NCI-H748 treated with DMSO at 0.1 percent for 48 hours (cell line): ENCODE data around the gene MRPL48.
"Not testable (repeated sequence)": the region's sequence is repeated elsewhere in the genome, so short reads cannot be mapped to it uniquely, and the experiment has no call there.

Source experiments
- DNase-seq: peaks from one replicate; lab custom pipeline; 2025; lab: John Stamatoyannopoulos, UW

Gene MRPL48

DNA sequence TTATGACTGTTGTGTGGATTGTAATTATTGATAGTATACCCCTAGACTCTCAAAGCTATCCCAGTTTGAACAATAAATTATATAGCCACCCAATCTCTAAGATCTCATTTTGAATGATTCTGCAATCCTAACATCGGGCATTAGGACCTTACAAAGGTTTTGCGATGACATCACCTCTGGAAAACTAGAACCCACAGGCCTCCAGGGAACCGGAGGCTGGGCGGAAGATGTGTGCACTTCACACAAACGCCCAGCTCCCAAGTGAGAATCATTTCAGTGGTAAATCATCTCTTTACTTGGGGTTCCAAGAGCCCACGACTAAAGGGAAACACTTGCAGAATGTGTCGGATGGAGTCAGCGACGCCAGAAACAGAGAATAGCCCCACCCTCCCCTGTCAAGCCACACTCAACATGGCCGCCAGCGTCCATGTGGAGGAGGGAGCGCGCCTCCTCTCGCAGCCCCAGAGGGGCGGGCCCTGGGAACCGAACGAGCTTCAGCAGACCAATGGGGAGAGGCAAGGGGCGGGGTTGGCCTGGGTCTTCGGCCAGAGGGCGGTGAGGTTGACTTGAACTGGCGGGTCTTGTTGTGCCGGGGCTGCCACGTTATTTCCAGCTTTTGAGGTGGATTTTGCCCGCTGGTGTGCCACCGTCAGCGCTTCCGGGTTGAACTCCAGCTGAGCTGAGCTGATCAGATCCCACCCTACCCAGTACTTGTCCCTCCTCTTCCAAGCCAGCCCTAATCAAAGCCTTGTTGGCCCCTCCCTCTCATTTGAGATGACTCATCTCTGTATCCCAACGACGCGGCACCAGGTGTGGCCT is 8.4 kb upstream of the MRPL48 start:
- peak; percentile 98 for DNase-seq

- no peak for DNase-seq
These were observed 6.4 kb upstream of the MRPL48 start for GRCh38 chr11:73781303-73781702.

GRCh38 chr11:73783483-73784020 is 4.1 kb upstream of the MRPL48 start:
- no peak for DNase-seq

DNA sequence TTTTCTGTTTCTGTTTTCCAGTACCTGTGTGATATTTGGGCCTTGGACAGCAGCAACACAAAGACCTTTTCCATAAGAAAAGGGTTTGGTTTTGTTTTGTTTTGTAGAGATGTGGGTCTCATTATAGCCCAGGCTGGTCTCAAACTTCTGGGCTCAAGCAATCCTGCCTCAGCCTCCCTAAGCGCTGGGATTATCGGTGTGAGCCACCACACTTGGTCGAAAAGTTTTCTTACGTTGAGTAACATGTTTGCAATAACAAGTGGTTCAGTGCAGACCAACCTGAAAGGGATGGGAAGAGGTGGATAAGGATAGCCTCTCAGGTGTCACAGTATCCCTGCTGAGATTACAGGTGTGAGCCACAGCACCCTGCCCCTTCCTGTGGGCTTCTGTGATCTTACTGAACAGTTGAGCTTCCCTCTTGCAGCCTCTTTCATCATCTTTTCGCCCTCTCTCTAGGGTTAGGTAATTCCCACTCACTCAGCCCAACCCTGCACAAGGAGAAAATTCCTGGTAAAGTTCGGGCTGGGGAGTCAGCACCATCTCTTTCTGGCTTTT is 3.5 kb upstream of the MRPL48 start:
- no peak for DNase-seq

DNA sequence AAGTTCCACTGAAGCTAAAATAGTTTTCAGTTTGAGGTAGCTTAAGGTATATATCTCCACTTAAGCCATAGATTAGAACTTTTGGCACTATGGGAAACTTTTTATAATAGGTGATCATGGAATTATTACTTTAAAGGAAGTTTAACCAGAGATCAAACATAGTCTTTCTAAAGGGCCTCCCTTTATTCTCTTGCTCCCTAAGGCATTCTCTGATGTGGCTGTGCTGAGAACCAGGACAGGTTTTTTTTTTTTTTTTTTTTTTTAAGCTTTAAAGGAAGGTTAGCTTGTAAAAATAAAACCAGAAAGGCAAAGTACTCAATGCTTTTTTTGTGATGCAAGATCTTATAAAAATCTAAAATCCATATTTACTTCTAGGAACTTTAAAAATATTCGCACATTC is 2.9 kb upstream of the MRPL48 start:
- no peak for DNase-seq

DNA sequence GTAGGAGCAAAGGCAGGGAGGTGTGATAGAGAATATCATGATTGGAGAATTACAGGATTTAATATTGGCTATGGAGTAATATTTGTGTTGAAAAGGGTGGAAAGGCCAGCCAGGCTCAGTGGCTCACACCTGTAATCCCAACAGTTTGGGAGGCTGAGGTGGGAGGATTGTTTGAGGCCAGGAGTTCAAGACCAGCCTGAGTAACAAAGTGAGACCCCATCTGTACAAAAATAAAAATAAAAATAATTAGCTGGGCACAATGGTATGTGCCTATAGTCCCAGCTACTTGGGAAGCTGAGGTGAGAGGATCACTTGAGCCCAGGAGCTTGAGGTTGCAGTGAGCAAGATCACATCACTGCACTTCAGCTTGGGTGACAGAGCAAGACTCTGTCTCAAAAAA is 2.2 kb upstream of the MRPL48 start:
- not testable (repeated sequence) for DNase-seq

- no peak for DNase-seq
These were observed 527 bp upstream of the MRPL48 start for GRCh38 chr11:73787051-73787642.

GRCh38 chr11:73789279-73789670 is 1.6 kb downstream of the MRPL48 start:
- no peak for DNase-seq

GRCh38 chr11:73792584-73792983 is 4.9 kb downstream of the MRPL48 start:
- DNase-seq: no peak

- no peak for DNase-seq
These were observed 8.4 kb downstream of the MRPL48 start for GRCh38 chr11:73795925-73796632.

DNA sequence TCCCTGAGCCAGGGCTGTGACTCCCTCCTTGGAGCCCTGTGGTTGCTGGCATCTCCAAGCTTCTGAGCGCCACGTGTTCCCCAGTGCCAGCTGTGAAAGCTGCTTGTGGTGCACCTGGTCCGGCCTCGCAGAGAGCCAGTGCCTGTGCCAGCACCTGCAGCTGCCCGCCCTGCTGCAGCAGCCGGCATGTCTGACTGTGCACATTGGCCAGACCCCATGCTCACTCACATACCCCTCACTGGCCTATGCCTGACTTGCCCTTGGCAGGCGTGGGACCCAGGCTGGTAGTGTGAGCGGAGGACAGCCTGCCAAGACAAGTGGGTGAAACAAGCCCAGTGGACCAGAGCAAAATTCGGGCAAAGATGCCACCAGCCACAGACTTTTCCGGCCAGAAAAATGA is 9.8 kb downstream of the MRPL48 start:
- no peak for DNase-seq

- no peak for DNase-seq
These were observed 12.7 kb downstream of the MRPL48 start for GRCh38 chr11:73800276-73800806.

- DNase-seq: no peak
These were observed 13.5 kb downstream of the MRPL48 start for GRCh38 chr11:73801136-73801535.

DNA sequence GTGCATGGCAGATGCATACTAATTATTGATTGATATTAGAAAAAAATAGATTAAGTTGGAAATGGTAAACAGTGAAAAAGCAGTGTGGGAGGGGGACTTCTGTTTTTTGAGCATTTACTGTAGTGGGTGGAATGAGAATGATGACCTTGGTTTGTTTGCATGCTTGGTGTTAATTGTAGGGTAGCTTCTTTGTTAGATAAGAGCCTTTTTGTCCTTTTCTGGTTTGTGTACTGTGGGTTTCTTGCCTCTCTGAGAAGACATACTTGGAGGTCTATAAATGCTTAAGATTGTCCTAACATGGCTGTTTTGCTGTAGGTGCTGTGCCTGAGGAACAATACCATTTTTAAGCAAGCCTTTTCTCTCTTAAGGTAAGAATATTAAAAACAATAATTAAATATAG is 17.0 kb downstream of the MRPL48 start:
- no peak for DNase-seq

DNA sequence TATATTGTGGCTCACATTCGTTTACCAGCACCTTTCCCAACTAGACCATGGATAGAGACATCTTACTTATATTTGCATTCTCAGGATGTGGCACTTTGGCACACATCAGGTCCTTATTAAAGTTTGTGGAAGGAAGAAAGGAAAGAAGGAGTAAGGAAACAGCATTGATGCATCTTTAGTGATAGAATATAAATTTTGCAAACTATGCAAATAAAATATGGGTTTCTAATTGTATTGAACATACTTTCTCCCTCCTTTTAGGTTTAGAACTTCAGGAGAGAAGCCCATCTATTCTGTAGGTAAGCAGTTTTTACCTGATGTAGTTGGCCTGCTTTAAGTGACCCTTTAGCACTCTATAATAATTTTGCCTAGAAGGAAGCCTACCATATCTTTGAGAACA is 20.4 kb downstream of the MRPL48 start:
- no peak for DNase-seq

DNA sequence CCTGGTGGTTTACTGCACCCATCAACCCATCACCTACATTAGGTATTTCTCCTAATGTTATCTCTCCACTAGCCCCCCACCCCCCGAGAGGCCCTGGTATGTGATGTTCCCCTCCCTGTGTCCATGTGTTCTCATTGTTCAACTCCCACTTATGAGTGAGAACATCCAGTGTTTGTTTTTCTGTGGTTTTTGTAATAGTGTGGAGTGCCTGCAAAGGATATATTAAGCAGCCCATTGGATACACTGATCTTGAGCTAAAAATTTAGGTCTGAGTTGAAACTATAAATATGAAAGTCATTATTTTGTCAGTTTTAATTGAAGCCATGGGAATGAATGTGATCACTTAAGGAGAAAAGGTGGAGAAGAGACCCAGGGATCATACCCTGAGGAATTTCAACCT is 23.0 kb downstream of the MRPL48 start:
- no peak for DNase-seq

GRCh38 chr11:73812234-73812633 is 24.6 kb downstream of the MRPL48 start:
- DNase-seq: no peak

GRCh38 chr11:73814812-73815211 is 27.1 kb downstream of the MRPL48 start:
- DNase-seq: no peak

DNA sequence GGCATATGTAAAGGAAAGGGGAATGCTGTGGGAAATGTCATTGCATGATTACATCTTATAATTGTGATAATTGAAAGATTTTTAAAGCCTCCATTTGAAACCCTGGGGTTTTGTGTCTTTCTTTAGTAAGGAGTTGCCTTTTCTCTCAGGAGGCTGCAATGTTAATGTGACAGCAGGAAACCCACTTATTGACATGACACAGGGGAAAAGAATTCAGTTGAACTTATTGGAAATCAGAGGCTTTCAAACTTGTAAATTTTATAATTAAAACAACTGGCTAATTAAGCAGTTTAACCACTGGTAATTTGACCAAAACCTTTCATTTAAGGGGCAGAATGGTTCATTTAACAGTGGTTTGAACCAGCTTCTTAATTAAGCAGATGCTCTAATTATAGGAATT is 31.2 kb downstream of the MRPL48 start:
- DNase-seq: peak; percentile 34

DNA sequence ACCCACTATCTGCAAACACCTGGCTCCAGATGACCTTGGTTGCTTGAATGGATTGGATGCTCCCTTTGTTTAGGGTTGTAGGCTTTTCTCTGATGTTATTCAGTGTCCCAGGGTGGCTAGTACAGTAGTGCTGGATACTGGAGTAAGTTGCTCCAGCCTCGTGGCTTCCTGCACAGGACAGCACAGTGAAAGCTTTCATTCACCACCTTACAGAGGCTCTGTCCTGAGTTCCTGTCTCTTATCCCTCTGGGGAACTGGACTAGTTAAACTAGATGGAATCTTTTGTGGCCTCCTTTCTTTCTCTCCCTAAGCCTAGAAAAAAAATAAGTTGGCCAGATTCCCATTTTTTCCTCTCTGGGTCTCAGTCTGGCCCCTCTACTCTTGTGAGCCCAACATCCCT is 42.6 kb downstream of the MRPL48 start:
- no peak for DNase-seq

DNA sequence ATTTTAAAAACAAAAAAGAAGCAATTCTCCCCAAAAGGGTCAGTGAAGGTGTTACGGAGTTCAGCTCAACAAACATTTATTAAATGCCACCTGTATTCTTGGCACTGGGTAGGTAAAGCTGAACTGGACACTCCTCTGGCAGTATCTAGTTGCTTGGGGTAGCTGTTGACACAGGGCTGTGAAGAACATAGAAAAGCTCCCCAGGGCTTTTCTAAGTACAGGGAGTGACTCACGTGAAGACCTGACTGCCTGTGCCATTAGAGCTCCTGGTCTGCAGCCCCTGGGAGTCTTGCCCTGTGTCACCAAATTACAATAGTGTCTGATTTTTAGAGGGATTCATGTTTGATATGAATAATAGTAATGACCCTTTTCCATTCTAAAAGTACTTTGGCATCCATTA is 45.4 kb downstream of the MRPL48 start:
- no peak for DNase-seq

DNA sequence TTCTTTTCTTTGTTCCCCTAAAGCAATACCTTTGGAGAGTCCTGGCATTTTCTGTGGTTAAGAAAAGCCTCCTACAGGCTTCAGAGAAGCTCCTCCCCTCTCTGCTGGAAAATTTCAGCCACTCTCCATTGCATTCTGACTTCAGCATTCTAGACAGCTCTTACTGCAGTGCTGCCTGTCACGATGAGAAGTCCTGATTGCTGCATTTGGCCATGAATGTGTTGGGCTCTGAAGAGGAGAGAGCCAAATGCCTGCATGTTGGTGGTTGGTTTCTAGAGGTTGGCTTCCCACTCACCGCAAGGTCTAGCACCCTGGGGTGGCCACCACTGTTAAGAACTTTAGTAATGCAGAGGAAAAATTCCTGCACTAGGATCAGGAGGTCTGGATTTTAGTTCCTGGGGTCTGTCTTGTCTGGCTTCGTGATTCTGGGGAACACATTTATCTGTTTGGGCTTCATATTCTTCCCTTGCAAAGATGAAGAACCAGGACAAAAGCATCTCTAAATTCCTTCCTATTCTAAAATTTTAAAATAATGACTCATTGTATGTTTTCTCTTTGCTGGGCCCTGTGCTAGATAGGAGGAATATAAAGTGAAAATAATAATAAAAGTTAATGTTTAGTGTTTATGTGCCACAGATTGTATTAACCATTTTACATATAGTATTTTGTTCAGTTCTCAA is 50.9 kb downstream of the MRPL48 start:
- no peak for DNase-seq
